OCI-LY1 (cell line): ENCODE results near the gene HPSE2.

Experiments used
- CTCF ChIP-seq: fragments of 200-600 bp; sonication (generic), shearing (Covaris generic); IDR thresholded peaks from 2 replicates; pipeline ENCODE4 v1.5.1; 2017; ENCODE audit warnings: mild to moderate bottlenecking, antibody characterized with exemption, low read length, moderate library complexity, mixed read lengths
- EZH2 ChIP-seq: fragments of 200-600 bp; sonication (generic), shearing (Covaris generic); IDR thresholded peaks from 2 replicates; pipeline ENCODE4 v1.8.0; 2017; ENCODE audit warnings: borderline replicate concordance, mixed run types, mild to moderate bottlenecking, antibody characterized with exemption, low read length, moderate library complexity, mixed read lengths

- TF ChIP-seq CTCF = no peak
- TF ChIP-seq EZH2 = no peak
These were observed 403.5 kb downstream of the HPSE2 start for GRCh38 chr10:98832196-98832595.
